ENCODE results near the gene MBNL1.
A peak's percentile ranks its signal among the peaks of the same experiment; 100 is the strongest.

The MBNL1 gene

GRCh38 chr3:152261329-152261728 is 7.4 kb upstream of the MBNL1 start:
- TF ChIP-seq FOXM1 (IDR thresholded peaks at IDR 0.05; ENCODE audit: borderline replicate concordance) (no peak), BHLHE40 (IDR thresholded peaks at IDR 0.05; ENCODE audit: borderline replicate concordance) (no peak), ARNT (IDR thresholded peaks at IDR 0.05) (no peak), L3MBTL2 (conservative IDR thresholded peaks at IDR 0.05) (no peak), FOXA1 (IDR thresholded peaks at IDR 0.05) (no peak), TARDBP (IDR thresholded peaks at IDR 0.05) (no peak), CTBP1 (IDR thresholded peaks at IDR 0.05; ENCODE audit: borderline replicate concordance) (no peak), ELF4 (IDR thresholded peaks at IDR 0.05) (no peak), PKNOX1 (IDR thresholded peaks at IDR 0.05) (no peak), NFRKB (IDR thresholded peaks at IDR 0.05) (no peak), FOXK2 (IDR thresholded peaks at IDR 0.05) (no peak), HDGF (IDR thresholded peaks at IDR 0.05; ENCODE audit: borderline replicate concordance) (no peak), SP1 (IDR thresholded peaks at IDR 0.05) (no peak), SUZ12 (IDR thresholded peaks at IDR 0.05) (no peak), ZNF384 (IDR thresholded peaks at IDR 0.05) (no peak), LEF1 (IDR thresholded peaks at IDR 0.05; ENCODE audit: borderline replicate concordance) (no peak)
- CTCF ChIA-PET, result no interaction called here
- DNase-seq (ENCODE audit: extremely low spot score), result no peak
- POLR2A ChIA-PET, result no interaction called here

DNA sequence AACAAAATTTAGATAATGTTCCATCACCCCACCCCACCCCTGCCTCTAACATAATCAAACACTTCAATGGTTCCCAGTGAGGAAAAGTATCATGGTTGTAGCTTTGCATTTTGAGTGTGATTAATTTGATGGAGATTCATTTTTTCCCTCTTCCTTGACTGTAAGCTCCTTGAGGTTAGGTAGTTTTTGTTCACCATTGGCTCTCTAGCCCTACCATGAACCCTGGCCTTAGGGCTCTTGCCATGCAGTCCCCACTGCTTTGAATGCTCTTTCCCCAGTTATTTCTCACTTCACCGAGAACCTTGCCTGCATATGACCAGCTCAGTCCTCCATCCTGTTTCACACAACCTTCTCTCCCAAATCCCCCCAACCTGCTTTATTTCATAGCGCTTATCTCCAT is 5.0 kb upstream of the MBNL1 start:
- no peak for TF ChIP-seq HDGF (IDR thresholded peaks at IDR 0.05; ENCODE audit: borderline replicate concordance)
- no peak for TF ChIP-seq L3MBTL2 (conservative IDR thresholded peaks at IDR 0.05)
- TF ChIP-seq CTBP1 (IDR thresholded peaks at IDR 0.05; ENCODE audit: borderline replicate concordance), result no peak
- no peak for TF ChIP-seq ZNF384 (IDR thresholded peaks at IDR 0.05)
- TF ChIP-seq PKNOX1 (IDR thresholded peaks at IDR 0.05), result no peak
- no peak for TF ChIP-seq LEF1 (IDR thresholded peaks at IDR 0.05; ENCODE audit: borderline replicate concordance)
- no peak for TF ChIP-seq ARNT (IDR thresholded peaks at IDR 0.05)
- no peak for TF ChIP-seq NFRKB (IDR thresholded peaks at IDR 0.05)
- TF ChIP-seq FOXA1 (IDR thresholded peaks at IDR 0.05), result no peak
- TF ChIP-seq ELF4 (IDR thresholded peaks at IDR 0.05), result no peak
- TF ChIP-seq FOXM1 (IDR thresholded peaks at IDR 0.05; ENCODE audit: borderline replicate concordance), result no peak
- TF ChIP-seq SP1 (IDR thresholded peaks at IDR 0.05), result no peak
- TF ChIP-seq SUZ12 (IDR thresholded peaks at IDR 0.05), result no peak
- no peak for TF ChIP-seq TARDBP (IDR thresholded peaks at IDR 0.05)
- no peak for TF ChIP-seq BHLHE40 (IDR thresholded peaks at IDR 0.05; ENCODE audit: borderline replicate concordance)
- TF ChIP-seq FOXK2 (IDR thresholded peaks at IDR 0.05), result no peak
- POLR2A ChIA-PET, result no interaction called here
- CTCF ChIA-PET, result no interaction called here

GRCh38 chr3:152264378-152264777 is 4.4 kb upstream of the MBNL1 start:
- CTCF ChIA-PET, result no interaction called here
- POLR2A ChIA-PET, result no interaction called here
- no peak for TF ChIP-seq HDGF (IDR thresholded peaks at IDR 0.05; ENCODE audit: borderline replicate concordance)
- TF ChIP-seq FOXK2 (IDR thresholded peaks at IDR 0.05), result no peak
- TF ChIP-seq TARDBP (IDR thresholded peaks at IDR 0.05), result no peak
- TF ChIP-seq L3MBTL2 (conservative IDR thresholded peaks at IDR 0.05), result no peak
- TF ChIP-seq ARNT (IDR thresholded peaks at IDR 0.05), result no peak
- no peak for TF ChIP-seq PKNOX1 (IDR thresholded peaks at IDR 0.05)
- no peak for TF ChIP-seq ZNF384 (IDR thresholded peaks at IDR 0.05)
- TF ChIP-seq BHLHE40 (IDR thresholded peaks at IDR 0.05; ENCODE audit: borderline replicate concordance), result no peak
- TF ChIP-seq ELF4 (IDR thresholded peaks at IDR 0.05), result no peak
- no peak for TF ChIP-seq SP1 (IDR thresholded peaks at IDR 0.05)
- TF ChIP-seq CTBP1 (IDR thresholded peaks at IDR 0.05; ENCODE audit: borderline replicate concordance), result no peak
- TF ChIP-seq FOXM1 (IDR thresholded peaks at IDR 0.05; ENCODE audit: borderline replicate concordance), result no peak
- TF ChIP-seq FOXA1 (IDR thresholded peaks at IDR 0.05), result no peak
- no peak for TF ChIP-seq NFRKB (IDR thresholded peaks at IDR 0.05)
- DNase-seq (ENCODE audit: extremely low spot score), result no peak

More for the DNA sequence above, 5.0 kb upstream of the MBNL1 start:
- no peak for DNase-seq (ENCODE audit: extremely low spot score)

DNA sequence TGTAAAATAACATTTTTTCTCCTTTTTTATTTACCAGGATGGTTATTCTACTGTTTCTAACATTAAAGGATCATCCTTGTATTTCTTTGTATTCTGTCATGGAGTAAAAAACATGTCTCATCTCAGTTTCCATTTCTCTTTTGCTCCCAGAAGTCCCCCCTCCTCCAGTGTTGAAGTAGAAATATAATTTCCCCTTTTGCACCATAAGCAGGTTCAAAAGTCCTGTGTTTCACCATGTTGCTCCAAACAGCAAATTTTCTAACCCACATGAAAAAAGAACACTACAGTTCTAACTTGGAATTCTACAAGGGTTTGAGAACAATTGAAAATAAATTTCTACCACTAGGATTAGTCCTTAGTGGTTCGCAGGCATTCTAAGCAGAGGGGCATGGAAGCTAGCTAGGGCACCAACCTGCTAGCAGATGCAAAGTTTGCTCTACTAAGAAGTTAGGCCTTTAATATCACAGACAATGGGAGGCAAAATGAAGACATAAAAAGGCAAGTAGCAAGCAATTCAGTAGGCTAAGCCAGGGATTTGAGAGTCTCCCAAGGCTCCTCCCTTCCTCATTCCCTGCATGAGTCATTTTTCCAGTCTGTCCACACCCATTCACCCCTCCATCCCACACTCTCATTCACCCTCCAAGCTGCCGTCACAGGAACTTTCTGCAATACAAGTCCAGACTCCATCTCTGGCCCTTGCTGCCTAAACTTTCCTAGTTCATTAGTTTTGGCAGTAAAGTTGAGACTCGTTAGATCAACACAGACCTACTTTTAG is 2.3 kb upstream of the MBNL1 start:
- ChIA-PET POLR2A (no interaction called here), CTCF (no interaction called here)
- TF ChIP-seq ARNT (IDR thresholded peaks at IDR 0.05) (no peak), PKNOX1 (IDR thresholded peaks at IDR 0.05) (no peak), ZNF384 (IDR thresholded peaks at IDR 0.05) (no peak), SUZ12 (IDR thresholded peaks at IDR 0.05) (no peak)
- DNase-seq (ENCODE audit: extremely low spot score), result peak; percentile 26

- CTCF ChIA-PET, result no interaction called here
Measured at GRCh38 chr3:152267831-152268554, 736 bp upstream of the MBNL1 start.

More at GRCh38 chr3:152267831-152268554, 736 bp upstream of the MBNL1 start:
- POLR2A ChIA-PET, result interaction anchor here (0.8 to 2.2 kb wide), 8 partner anchors 9 to 113 kb away, joined by 3 to 8 read pairs (median 3); no protein-coding TSS in a partner anchor
- DNase-seq (ENCODE audit: extremely low spot score), result no peak
- no peak for TF ChIP-seq FOXM1 (IDR thresholded peaks at IDR 0.05; ENCODE audit: borderline replicate concordance)
- no peak for TF ChIP-seq ZNF384 (IDR thresholded peaks at IDR 0.05)
- TF ChIP-seq HDGF (IDR thresholded peaks at IDR 0.05; ENCODE audit: borderline replicate concordance), result no peak
- no peak for TF ChIP-seq ARNT (IDR thresholded peaks at IDR 0.05)
- no peak for TF ChIP-seq CTBP1 (IDR thresholded peaks at IDR 0.05; ENCODE audit: borderline replicate concordance)
- no peak for TF ChIP-seq NFRKB (IDR thresholded peaks at IDR 0.05)
- TF ChIP-seq PKNOX1 (IDR thresholded peaks at IDR 0.05), result no peak
- no peak for TF ChIP-seq FOXK2 (IDR thresholded peaks at IDR 0.05)
- no peak for TF ChIP-seq L3MBTL2 (conservative IDR thresholded peaks at IDR 0.05)
- TF ChIP-seq TARDBP (IDR thresholded peaks at IDR 0.05), result no peak
- TF ChIP-seq SP1 (IDR thresholded peaks at IDR 0.05), result no peak
- TF ChIP-seq BHLHE40 (IDR thresholded peaks at IDR 0.05; ENCODE audit: borderline replicate concordance), result no peak
- no peak for TF ChIP-seq FOXA1 (IDR thresholded peaks at IDR 0.05)
- no peak for TF ChIP-seq LEF1 (IDR thresholded peaks at IDR 0.05; ENCODE audit: borderline replicate concordance)
- no peak for TF ChIP-seq SUZ12 (IDR thresholded peaks at IDR 0.05)
- no peak for TF ChIP-seq ELF4 (IDR thresholded peaks at IDR 0.05)

All from HEK293T (cell line).